ENCODE measurements around the gene KCNH3.

DNA sequence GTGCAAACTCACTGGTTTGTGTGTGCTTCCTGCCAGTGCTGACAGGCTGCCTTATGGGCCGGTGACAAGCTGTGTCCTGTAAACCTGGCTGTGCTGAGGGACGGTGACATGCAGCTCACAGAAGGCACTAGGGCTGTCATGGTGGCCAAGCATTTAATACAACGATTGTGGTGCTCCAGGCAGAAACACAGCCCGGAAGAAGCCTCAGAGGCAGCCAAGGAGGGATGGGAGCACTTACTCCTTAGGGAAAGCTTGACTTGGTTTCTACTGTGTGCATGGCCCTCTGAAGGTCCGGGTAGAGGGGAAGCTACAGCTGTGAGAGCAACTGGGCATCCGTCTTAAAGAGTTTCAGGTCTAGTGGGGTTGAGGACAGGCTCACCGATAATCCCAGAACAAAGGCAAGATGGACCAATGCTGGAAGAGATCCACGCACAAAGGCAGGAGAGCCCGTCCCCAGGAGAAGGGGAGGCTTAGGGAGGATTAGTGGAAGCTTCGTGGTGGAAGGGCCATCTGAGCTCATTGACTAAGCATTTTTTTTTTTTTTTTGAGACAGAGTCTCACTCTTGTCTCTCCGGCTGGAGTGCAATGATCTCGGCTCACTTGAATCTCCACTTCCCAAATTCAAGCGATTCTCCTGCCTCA lies 39.8 kb downstream of the KCNH3 start:
- TF ChIP-seq, protein P1, sequence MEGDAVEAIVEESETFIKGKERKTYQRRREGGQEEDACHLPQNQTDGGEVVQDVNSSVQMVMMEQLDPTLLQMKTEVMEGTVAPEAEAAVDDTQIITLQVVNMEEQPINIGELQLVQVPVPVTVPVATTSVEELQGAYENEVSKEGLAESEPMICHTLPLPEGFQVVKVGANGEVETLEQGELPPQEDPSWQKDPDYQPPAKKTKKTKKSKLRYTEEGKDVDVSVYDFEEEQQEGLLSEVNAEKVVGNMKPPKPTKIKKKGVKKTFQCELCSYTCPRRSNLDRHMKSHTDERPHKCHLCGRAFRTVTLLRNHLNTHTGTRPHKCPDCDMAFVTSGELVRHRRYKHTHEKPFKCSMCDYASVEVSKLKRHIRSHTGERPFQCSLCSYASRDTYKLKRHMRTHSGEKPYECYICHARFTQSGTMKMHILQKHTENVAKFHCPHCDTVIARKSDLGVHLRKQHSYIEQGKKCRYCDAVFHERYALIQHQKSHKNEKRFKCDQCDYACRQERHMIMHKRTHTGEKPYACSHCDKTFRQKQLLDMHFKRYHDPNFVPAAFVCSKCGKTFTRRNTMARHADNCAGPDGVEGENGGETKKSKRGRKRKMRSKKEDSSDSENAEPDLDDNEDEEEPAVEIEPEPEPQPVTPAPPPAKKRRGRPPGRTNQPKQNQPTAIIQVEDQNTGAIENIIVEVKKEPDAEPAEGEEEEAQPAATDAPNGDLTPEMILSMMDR (IDR thresholded peaks at IDR 0.05) = no peak
- no peak for TF ChIP-seq EZH2phosphoT487 (IDR thresholded peaks at IDR 0.05)

Measured in neural progenitor cell (in vitro differentiated cells).